HG03039 (cell line): ENCODE results near the gene ATG7.

ENCODE experiments used
- ATAC-seq: cut with Tn5 transposase; IDR thresholded peaks from one replicate; pipeline ENCODE4 v1.9.1; 2021; ENCODE audit warnings: mild to moderate bottlenecking, moderate library complexity; ENCODE audit not compliant: unreplicated experiment

ATG7 gene

GRCh38 chr3:11547498-11547897, 275.3 kb downstream of the ATG7 start:
- no peak for ATAC-seq

GRCh38 chr3:11548721-11549131, 276.5 kb downstream of the ATG7 start:
- no peak for ATAC-seq

- no peak for ATAC-seq
These were observed 277.5 kb downstream of the ATG7 start for GRCh38 chr3:11549580-11550140.

- ATAC-seq = no peak
These were observed 278.8 kb downstream of the ATG7 start for GRCh38 chr3:11551036-11551435.

- no peak for ATAC-seq
These were observed 280.4 kb downstream of the ATG7 start for GRCh38 chr3:11552289-11553264.

- ATAC-seq = no peak
These were observed 281.4 kb downstream of the ATG7 start for GRCh38 chr3:11553436-11554235.

GRCh38 chr3:11554236-11554610, 282.0 kb downstream of the ATG7 start:
- ATAC-seq = no peak

- ATAC-seq = no peak
These were observed 282.5 kb downstream of the ATG7 start for GRCh38 chr3:11554666-11555065.

GRCh38 chr3:11555211-11555782, 283.1 kb downstream of the ATG7 start:
- ATAC-seq = no peak

GRCh38 chr3:11555881-11556633, 283.9 kb downstream of the ATG7 start:
- no peak for ATAC-seq

- ATAC-seq = no peak
These were observed 284.9 kb downstream of the ATG7 start for GRCh38 chr3:11556851-11557644.

GRCh38 chr3:11558002-11558401, 285.8 kb downstream of the ATG7 start:
- ATAC-seq = no peak

- no peak for ATAC-seq
These were observed 286.3 kb downstream of the ATG7 start for GRCh38 chr3:11558411-11558903.

- no peak for ATAC-seq
These were observed 287.0 kb downstream of the ATG7 start for GRCh38 chr3:11558918-11559815.

- no peak for ATAC-seq
These were observed 287.8 kb downstream of the ATG7 start for GRCh38 chr3:11559816-11560633.

- ATAC-seq = no peak
These were observed 288.5 kb downstream of the ATG7 start for GRCh38 chr3:11560746-11561145.

GRCh38 chr3:11562277-11562881, 290.2 kb downstream of the ATG7 start:
- ATAC-seq = no peak
